BJ (cell line): ENCODE measurements around the gene SHISA4. TPM values are rescaled to one million over a fixed set of nuclear protein-coding genes. Genes with fewer than 3 reads are reported as not detected.

Experiments
- CTCF ChIA-PET: fragments of 350-600 bp; formaldehyde crosslinking; extraction: SDS; loops from one replicate; lab custom pipeline; 2021; ENCODE audit warnings: antibody characterized with exemption, inconsistent platforms; lab: Yijun Ruan, JAX
- POLR2A ChIA-PET: fragments of 300-600 bp; sonication (Branson Sonifier 250); formaldehyde crosslinking; extraction: SDS; loops from one replicate; lab custom pipeline; 2021; ENCODE audit warnings: antibody characterized with exemption; lab: Charles Lee
- DNase-seq: peaks from one replicate; pipeline ENCODE4 v3.0.0-alpha.2; 2011; ENCODE audit warnings: low read depth
- H3K27me3 ChIP-seq: 2 replicates; pipeline ENCODE4 v1.6.0; 2011; ENCODE audit warnings: low read length; ENCODE audit not compliant: control insufficient read depth, insufficient read depth
- H3K36me3 ChIP-seq: 2 replicates; pipeline ENCODE4 v1.5.1; 2011; ENCODE audit warnings: low read length; ENCODE audit not compliant: control insufficient read depth, insufficient read depth
- H3K4me3 ChIP-seq: 2 replicates; pipeline ENCODE4 v1.5.1; 2011; ENCODE audit warnings: low read depth, mild to moderate bottlenecking, control low read depth, low read length
- CTCF ChIP-seq: IDR thresholded peaks from 2 replicates; pipeline ENCODE4 v1.5.1; 2011; ENCODE audit warnings: low read depth, mild to moderate bottlenecking, control low read depth, inconsistent platforms, low read length, moderate library complexity; ENCODE audit not compliant: insufficient read depth
- polyA plus RNA-seq: library from polyadenylated mRNA; depleted of rRNA; stranded (reverse); fragments of >200 nt; gene quantifications from 2 replicates; pipeline ENCODE4 v1.2.3, GENCODE V29; 2011

SHISA4 gene
- polyA plus RNA-seq, 1 experiment: 72.6 TPM

GRCh38 chr1:201893431-201893830, 4.7 kb downstream of the SHISA4 start:
- no peaks in the 10 kb centered on the region for H3K27me3 ChIP-seq
- ChIA-PET POLR2A (interaction anchor here (0.7 kb wide), 2 partner anchors 44 to 425 kb away, joined by 4 read pairs; no protein-coding TSS in a partner anchor), CTCF (interaction anchor here (1.1 to 12.4 kb wide), 4 partner anchors 16 to 99 kb away, joined by 3 to 201 read pairs (median 65); no protein-coding TSS in a partner anchor)
- DNase-seq: no peak
- peaks cover 7% of the 10 kb centered on the region; the same call in 1 of the 2 replicates for H3K36me3 ChIP-seq
- no peak for TF ChIP-seq CTCF
- H3K4me3 ChIP-seq: no peak overlapping the region

GRCh38 chr1:201894343-201895119, 5.8 kb downstream of the SHISA4 start:
- no peak overlapping the region for H3K4me3 ChIP-seq
- TF ChIP-seq CTCF: no peak
- ChIA-PET POLR2A (interaction anchor here (0.5 to 0.7 kb wide), 3 partner anchors 60 to 426 kb away, joined by 4 to 12 read pairs (median 9); no protein-coding TSS in a partner anchor), CTCF (interaction anchor here (0.6 to 12.4 kb wide), 17 partner anchors 11 to 245 kb away, joined by 3 to 201 read pairs (median 11); partner anchors contain the start of genes IPO9, LMOD1 and TIMM17A)
- DNase-seq: no peak
- H3K27me3 ChIP-seq: no peaks in the 10 kb centered on the region
- peaks cover 9% of the 10 kb centered on the region; the same call in 1 of the 2 replicates for H3K36me3 ChIP-seq

GRCh38 chr1:201895120-201895665, 6.5 kb downstream of the SHISA4 start:
- ChIA-PET CTCF (interaction anchor here (0.6 to 12.4 kb wide), 33 partner anchors 9 to 363 kb away, joined by 3 to 201 read pairs (median 7); partner anchors contain the start of genes IPO9, LMOD1, RNPEP and TIMM17A), POLR2A (interaction anchor here (0.6 to 1.5 kb wide), 2 partner anchors 9 to 85 kb away, joined by 8 to 9 read pairs; no protein-coding TSS in a partner anchor)
- Histone ChIP-seq H3K27me3 (no peaks in the 10 kb centered on the region), H3K36me3 (peaks cover 14% of the 10 kb centered on the region), H3K4me3 (no peak overlapping the region)
- DNase-seq: no peak
- no peak for TF ChIP-seq CTCF

GRCh38 chr1:201895913-201896807, 7.5 kb downstream of the SHISA4 start:
- DNase-seq: no peak
- Histone ChIP-seq H3K4me3 (no peak overlapping the region), H3K27me3 (no peaks in the 10 kb centered on the region), H3K36me3 (peaks cover 16% of the 10 kb centered on the region)
- POLR2A ChIA-PET: interaction anchor here (0.6 to 1.5 kb wide), 4 partner anchors 8 to 225 kb away, joined by 3 to 8 read pairs (median 4); partner anchors contain the start of genes LMOD1 and RNPEP
- CTCF ChIA-PET: interaction anchor here (0.6 to 12.4 kb wide), 39 partner anchors 9 to 364 kb away, joined by 3 to 201 read pairs (median 5); partner anchors contain the start of genes LMOD1, RNPEP and TIMM17A
- peak; percentile 97 for TF ChIP-seq CTCF
